ENCODE measurements around the gene MPZL3.

The MPZL3 gene

DNA sequence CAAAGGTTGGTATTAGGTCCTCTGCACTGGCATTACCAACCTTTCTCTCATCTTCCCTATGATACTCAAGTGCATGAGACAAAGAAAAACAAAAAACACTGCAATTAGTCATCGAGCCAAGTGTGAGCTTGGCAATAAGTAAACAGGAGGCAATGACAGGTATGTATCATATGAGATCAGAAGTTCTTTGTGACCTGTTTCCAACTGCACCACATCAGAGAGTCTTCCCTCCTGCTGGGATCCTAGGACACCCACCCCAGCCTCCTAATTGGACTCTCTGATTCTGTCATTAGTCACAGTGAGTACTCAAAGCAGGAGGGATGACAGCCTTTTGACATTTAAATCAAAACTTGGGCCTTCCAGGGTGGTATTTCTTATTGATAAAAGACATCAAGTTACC, 19.5 kb downstream of the MPZL3 start:
- DNase-seq (ENCODE audit: low read depth): no peak

DNA sequence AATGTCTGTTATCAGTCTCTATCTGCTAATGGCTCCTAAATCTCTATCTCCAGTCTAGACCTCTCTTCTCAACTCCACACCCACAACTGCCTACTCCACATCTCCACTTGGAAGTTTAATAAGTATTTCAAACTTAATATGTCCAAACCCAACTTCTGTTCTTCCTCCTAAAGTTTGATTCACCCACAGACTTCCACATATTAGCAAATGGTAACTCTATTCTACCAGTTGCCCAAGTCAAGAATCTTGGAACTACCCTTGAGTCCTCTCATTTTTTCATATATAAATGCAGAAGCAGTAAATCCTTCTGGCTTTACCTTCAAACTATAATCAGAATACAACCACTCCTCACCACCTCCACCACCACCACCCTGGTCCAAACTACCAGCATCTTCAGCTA, 20.7 kb downstream of the MPZL3 start:
- DNase-seq (ENCODE audit: low read depth): no peak

DNA sequence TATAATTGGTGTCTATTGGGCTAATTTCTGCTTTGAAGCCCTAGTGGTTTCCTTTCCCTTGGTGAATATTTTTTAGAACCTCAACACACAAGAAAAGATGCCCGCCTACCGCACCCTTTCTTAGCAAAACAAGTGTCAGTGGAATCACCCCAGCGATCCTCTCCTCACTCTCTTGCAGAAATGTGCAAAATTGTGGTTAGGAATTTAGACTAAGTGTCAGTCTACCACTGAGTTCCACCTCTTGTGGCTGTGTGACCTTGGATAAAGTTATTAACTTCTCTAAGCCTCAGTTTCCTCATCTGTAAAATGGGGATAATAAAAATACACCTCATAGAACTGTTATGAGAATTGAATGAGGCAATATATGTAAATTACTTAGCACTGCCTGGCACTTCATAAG, 22.1 kb downstream of the MPZL3 start:
- no peak for DNase-seq (ENCODE audit: low read depth)

DNA sequence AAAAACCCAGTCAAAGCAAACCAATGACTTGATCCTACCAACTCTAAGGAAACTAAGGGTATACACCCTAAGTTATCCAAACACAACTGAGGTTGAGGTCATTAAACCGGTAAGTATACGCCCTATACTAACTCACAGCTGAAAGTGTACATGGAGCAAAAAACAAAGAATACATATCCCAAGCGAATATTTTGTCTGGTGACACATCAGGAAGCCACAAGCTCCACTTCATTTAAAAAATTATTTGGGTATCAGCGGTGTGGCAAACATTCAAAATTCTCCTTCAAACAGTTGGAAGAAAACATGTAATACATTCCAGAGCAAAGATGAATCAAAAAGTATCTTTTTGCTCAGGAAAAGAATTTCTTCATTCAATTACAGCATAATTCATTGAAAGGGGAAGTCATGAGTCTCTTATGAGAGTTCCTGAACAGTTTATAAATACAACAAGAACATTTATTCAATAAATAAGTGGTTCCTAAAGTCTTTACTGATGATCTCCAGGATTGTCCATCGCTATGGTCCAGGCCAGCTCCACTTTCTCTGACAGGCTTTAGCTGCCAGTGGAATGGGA, 22.8 kb downstream of the MPZL3 start:
- no peak for DNase-seq (ENCODE audit: low read depth)

DNA sequence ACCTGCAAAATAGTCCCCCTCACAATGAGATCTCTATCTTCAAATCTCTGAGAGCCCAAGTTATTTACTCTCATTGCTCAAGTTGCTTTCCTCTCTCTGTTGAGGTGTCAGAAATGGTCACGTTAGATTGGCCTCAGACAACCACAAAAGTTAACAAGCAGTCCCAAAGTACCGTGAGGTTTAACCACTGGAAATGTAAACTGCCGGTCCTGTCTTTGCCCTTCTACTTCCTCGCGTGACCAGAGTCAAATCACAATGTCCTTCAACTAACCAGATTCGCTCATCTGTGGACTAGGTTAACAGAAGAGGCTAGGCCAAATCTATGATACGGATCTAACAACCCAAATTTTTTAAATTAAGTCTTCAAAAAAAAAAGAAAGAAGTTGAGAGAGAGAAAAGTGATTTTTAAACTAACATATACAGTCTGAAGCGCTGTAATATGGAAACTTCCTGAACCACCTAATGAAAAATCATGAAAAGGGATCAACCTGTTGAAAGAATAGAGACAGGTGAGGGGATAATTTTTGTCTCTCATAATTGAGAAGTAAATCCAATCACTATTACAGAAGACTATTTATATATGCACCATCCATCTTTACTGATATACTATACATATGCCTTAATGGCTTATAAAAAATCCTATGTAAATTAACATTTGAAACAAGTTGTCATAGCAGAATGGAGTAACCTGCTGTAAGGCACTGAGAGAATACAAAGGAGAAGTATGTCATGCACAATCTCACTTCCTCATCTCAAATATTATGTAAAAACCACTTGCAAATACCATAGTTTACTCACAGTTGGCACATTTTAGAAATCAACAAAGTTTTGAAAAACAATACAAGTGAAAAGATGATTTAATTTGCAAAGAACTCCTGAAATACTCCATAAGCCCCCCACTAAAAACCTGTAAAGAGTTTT, 24.0 kb downstream of the MPZL3 start:
- no peak for DNase-seq (ENCODE audit: low read depth)

DNA sequence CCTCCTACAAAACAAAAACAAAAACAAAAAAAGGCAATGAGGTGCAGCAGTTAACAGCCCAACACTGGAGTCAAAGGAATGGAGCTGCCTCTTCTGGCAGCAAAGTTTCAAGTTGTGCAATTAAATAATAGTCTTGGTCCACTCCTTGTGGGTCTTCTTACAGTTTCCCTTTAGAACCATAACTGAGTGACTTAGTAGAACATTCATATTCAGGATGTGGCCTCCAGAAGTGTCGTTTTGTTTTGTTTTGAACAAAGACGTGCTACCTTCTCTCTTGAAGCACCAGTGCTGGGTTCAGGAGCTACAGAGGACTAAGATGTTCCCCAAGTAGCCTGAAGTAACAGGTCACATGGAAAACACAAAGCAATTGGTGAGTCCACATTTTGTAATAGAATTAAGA, 25.4 kb downstream of the MPZL3 start:
- DNase-seq (ENCODE audit: low read depth): no peak

DNA sequence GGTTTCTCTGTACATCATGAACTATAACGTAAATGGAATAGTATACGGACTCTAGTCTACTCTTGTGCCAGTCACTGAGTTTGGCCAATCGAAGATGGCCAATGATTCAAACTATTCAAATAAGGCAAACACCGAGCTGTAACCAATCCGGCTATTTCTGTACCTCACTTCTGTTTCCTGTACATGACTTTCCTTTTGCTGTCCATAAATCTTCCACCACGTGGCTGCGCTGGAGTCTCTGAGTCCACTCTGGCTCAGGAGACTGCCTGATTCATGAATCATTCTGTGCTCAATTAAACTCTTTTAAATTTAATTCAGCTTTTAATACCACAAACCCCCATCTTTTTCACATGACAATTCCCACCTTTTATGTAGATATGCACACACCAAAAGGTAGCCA, 25.9 kb downstream of the MPZL3 start:
- peak; percentile 26 for DNase-seq (ENCODE audit: low read depth)

DNA sequence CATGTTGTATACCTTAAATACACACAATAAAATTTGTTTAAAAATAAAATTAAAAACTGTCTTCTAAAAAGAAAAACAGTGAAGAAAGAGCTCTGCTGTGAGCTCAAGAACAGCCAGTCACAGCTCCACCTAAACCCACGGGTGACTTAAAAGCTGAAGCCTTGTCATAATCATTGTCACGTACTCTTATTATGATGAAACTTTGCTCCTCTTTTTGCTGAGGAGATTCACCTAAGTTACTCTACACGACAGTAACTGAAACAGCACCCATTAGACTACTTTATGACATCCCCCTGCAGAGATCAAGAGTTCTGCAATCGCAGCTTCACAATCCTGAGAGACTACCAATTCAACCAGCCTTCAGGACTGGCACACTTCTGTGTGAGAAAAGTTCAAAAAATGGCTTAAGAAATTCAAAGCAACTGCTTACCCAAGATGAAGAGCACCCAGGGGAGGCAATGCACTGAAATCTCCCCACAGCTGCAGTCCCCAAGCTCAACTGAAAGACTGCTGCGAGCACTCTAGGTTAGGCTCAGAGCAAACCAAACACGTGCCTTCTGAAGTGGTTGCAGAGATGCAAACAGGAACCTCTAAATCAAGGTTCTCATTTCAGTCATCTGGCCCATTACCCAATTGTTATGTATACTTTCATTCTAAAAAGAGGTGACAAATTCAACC, 27.5 kb downstream of the MPZL3 start, which contains the start of gene JAML:
Gene JAML (minus strand): TSS at position 501 of the 678 bp plus-strand sequence. CDS start 10,145 bp downstream, outside the sequence.
- no peak for DNase-seq (ENCODE audit: low read depth)

DNA sequence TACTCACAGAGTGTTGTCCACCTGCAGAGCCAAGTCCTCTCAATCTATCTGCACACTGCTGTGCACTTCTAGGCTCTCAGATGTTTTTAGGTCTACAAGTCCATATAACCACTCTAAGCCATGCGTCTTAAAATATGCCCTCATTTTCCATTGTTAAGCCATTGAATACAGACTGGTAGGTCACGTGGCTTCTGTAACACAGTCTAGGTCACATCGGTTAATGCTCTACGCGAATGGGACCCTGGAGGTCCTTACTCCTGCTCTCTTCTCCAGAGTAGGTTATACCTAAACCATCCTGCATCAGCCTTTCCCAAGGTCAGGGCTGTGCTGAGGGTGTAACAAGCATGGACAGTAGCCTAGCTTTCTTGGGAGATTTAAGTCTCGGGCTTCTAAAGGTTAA, 28.2 kb downstream of the MPZL3 start:
- DNase-seq (ENCODE audit: low read depth): no peak

DNA sequence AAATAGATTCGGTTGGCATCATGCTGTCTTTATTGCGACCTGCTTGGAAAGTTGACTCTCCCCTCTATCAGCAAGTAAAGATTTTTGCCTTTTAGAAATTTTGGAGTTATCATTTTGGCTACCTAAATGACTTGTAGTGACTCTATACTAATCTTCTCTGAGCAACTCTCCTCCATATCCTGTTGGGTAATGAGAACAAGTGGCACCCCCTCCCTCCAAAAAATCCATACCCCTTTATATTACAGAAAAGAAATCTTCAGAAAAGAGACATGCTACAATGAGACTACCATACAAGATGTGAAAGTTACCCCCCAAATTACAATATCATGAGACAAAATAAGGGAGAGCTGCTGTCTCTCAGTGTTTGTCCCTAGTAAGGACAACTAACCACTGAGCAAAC, 28.6 kb downstream of the MPZL3 start:
- DNase-seq (ENCODE audit: low read depth): no peak

DNA sequence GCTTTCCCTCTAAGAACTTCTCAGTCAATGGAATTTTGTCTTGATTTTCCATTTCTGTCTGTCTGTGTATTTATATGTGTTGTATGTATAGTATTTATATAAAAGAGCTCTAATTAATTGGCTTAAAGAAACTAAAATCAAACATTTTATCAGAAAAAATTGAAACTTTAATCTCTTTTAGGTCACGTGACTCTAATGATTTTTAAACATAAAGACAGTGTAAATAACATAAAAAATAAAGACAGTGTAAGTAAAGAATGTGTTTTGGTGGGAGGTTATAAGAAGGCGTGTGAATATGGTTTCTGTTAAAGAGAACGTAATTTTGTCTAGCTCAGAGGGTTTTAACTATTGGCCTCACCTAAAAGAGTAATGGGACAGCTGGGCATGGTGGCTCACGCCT, 29.7 kb downstream of the MPZL3 start:
- DNase-seq (ENCODE audit: low read depth): no peak

DNA sequence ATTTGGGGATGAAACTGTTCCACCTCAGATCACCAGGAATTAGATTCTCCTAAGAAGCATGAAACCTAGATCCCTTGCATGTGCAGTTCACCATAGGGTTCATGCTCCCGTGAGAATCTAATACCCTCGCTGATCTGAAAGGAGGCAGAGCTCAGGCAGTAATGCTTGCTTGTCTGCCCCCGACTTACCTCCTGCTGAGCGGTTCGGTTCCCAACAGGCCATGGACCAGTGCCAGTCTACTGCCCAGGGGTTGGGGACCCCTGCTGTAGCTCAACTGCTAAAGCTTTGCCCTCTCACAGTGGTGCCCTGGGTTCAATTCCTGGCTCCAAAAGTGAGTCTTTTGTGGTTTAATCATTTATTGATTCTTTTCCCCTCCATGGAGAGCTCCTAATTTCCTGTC, 30.7 kb downstream of the MPZL3 start:
- no peak for DNase-seq (ENCODE audit: low read depth)

DNA sequence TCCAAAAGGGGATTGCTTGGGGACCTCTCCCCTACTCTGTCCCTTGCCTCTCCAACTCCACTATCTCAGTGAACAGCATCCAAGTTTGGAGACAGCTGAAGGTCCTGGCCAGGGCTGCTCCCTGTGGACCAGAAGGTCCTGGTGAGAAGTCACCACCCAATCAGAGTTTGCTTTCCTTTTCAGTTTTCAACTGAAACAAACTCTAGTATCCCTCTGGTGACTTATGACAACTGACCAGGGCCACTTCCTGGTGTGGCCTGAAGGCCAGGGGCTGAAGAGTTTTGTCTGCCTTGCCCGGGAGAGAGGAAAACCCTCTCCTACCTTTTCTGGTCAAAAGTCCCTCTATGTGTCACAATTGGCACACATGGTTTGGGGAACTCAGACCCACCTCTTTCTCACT, 32.4 kb downstream of the MPZL3 start:
- no peak for DNase-seq (ENCODE audit: low read depth)

DNA sequence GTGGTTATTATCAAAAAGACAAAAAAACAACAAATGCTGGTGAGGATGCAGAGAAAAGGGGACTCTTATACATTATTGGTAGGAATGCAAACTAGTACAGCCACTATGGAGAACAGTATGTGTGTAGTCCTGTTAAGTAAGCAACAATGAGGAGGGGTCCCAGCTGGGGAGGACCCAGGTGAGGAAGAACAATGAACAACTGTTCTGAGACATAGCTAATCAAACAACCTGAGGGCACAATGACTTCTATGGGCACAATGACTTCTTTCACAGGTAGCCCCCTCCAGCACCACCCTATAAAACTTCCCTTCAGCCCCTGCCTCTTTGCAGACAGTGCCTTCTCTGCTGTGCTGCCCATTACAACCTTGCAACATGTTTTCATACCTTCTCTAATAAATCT, 32.9 kb downstream of the MPZL3 start:
- DNase-seq (ENCODE audit: low read depth): no peak

DNA sequence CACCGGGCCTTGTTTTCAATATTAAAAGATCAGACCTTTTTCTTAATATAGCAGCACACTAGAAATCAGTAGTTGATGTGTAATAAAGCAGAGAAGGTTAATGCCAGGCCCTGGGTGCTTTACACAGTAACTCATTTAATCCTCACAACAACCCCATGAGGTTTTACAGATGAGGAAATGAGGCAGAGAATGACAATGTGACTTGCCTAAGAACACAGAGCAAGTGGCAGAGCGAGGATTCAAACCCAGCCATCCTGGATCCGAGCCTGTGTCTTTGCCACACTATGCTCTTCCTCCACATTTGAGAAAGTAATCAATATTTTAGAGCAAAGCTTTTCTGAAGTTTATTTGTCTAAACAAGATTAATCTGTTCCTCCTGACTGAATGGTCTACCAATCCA, 34.6 kb downstream of the MPZL3 start:
- DNase-seq (ENCODE audit: low read depth): no peak

DNA sequence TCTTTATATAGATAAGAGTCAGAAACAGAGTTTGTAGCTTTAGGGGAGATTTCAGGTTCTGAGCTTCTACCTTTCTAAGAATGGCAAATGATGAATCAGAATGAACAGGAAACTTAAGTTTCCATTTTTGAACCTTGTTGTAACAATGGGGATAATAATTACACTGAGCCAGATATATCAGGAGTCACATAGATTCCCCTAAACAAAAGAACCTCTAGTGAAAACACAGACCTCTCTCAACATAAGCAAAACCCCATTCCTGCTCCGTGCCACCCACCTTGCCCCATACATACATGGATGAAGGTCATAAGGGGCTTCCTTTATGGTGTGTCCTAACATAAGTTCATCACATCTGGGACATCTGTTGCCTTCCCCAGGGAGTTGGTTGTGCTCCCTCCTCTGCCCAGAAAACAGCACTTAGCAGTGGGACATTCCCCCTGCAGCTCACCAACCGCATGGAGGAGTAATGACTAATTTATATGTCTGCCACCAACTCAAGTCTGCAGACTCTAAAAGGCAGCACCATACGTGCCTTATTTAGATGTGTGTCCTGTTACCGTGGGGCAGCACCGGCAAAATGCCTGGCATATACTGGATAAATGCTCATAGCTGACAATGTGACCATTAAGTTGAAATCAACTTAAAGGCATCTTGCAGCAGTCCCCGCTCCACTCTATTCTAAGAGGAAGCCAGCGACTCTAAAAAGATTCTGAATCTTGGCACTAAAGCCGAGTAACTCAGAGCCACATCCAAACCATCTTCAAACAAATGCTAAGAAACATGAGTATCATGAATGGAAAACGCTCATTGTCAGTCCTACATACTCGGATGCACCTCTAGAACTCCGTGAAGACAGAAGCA, 35.3 kb downstream of the MPZL3 start:
- DNase-seq (ENCODE audit: low read depth): no peak

DNA sequence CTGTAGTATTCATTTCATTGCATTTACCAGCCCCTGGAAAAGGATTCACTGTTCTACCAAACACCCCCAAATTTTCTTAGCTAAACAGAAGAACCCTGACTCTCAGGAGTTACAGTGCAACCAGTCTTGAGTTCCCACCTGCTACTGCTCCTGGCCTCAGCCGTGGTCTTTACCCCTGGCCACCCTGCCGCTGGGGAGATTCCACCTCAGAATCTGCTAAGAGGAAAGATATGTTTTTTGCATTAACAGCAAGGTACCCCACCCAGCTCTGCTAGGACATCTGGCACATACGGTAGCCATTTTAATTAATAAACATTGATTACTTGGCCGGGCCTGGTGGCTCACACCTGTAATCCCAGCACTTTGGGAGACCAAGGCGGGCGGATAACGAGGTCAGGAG, 36.4 kb downstream of the MPZL3 start:
- DNase-seq (ENCODE audit: low read depth): no peak

DNA sequence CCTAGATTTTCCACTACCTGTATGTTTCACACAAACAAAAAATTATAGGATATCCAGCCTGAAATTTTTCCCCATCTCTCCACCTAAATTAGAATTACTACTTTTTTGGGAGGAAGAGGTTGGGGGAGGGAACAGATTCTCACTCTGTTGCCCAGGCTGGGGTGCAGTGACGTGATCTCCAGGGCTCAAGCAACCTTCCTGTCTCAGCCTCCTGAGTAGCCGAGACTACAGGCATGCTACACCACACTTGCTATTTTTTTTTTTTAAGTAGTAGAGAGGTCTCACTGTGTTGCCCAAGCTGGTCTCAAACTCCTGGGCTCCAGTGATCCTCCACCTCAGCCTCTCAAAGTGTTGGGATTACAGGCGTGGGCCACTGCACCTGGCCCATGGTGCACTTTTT, 36.9 kb downstream of the MPZL3 start:
- DNase-seq (ENCODE audit: low read depth): no peak

DNA sequence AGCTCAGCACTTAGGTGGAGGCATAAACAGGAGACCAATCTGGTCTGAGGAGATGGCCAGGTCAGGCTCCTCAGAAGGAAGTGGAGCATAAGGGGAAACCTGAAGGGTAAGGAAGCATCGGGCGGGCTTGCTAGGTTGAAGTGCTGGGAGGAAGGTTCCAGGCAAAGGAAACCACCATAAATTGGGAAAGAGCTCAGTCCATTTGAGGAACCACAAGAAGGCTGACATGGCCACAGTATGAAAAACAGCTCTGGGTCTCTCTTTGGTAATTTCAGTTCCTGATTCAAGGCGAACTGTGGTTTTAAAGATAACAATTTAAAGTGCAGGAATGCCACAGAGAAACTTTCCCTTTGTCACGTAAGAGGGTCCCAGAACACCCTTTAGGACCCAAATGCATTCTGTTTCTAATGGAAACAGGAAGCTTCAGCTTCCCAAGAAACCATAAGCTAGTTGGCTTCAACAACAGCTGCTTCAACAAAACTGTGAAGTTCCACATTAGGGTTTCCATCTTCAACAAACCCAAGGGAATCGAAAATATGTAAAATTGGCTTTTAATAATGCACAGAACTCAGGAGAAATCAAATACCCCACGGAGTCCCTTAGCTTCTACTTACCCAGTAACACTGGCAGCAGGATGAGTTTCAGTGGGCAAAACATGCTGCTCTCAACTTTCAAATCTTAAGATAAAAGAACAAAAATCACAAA, 37.8 kb downstream of the MPZL3 start:
- DNase-seq (ENCODE audit: low read depth): no peak

DNA sequence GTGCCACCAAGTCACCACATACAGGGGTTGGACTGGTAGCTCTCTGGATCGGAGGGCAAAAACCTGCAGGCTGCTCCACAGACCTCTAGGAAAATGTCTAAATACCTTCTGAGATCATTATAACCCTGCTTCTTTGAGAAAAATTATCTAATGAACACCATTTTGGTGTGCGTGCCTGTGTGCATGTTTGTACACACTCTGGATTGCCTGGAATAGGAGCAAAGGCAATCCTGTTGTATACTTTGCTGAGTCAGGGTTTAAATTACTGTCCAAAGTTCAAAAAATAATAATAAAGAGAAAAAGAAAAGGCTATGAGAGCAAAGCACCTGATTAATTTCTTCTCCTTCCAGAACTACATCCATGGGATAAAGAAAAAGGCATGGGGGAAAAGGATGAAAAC, 38.4 kb downstream of the MPZL3 start:
- no peak for DNase-seq (ENCODE audit: low read depth)

DNA sequence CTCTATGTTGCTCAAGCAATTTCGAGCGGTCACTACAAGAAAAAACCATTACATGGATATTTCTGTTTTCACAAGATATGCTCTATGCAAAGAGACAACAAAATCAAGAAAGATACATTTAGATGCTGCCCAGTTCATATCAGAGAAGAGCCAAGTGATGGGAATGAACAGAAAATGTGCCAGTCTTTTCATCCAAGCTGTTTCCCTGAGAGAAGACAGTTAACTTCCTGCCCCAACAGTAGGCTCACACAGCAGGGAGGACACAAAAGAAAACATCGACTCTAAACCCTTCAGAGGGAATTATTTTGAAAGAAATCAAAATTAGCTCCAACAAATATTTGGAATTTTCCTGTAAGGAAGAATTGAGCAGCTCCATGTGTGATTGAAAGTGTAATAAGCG, 39.0 kb downstream of the MPZL3 start:
- DNase-seq (ENCODE audit: low read depth): no peak

DNA sequence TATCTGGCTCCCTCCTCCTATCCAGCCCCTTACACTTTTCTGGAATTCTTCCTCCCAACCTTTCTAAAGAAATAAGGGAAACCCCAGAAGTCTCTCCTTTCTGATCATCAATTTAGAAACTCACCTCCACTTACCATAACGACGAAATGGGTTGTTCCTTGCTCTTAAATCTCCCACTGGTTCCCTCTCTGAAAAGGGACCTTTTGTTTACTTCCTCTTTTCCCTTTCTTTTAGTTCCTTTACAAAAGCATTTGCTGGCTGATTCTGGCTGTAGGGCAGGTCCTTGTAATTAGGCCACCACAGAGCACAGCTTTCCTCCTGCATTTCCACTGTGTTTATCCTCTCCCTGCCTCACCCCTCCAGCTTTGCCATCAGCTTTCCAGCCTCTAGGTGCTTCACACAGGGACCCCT, 39.4 kb downstream of the MPZL3 start:
- no peak for DNase-seq (ENCODE audit: low read depth)

Measured in ELR (cell line).